OCI-LY3 (cell line): ENCODE results near the gene PSMD12.
A peak's percentile ranks its signal among the peaks of the same experiment; 100 is the strongest.

Experiments
- H2AFZ ChIP-seq: fragments of 200-600, 300-600 bp; shearing (Covaris generic); 2 replicates; pipeline ENCODE4 v1.6.0; 2014; ENCODE audit warnings: antibody characterized with exemption, low read depth, low read length
- H3K27ac ChIP-seq: fragments of 200-600, 300-600 bp; sonication (generic); 2 replicates; pipeline ENCODE4 v1.5.1; 2014; ENCODE audit warnings: mild to moderate bottlenecking, low read length, moderate library complexity, mixed read lengths
- H3K27me3 ChIP-seq: fragments of 200-600, 300-600 bp; sonication (generic); 2 replicates; pipeline ENCODE4 v1.6.1; 2014; ENCODE audit warnings: low read depth, low read length, mixed read lengths
- H3K36me3 ChIP-seq: fragments of 200-600, 300-600 bp; sonication (generic); replicated peaks from 2 replicates; pipeline ENCODE3; 2014; ENCODE audit warnings: low read depth, low read length, mixed read lengths
- H3K4me1 ChIP-seq: fragments of 300-600, 200-600 bp; sonication (generic); 2 replicates; pipeline ENCODE4 v1.6.1; 2014; ENCODE audit warnings: low read length, mixed read lengths
- H3K4me2 ChIP-seq: fragments of 200-600, 300-600 bp; sonication (generic); 2 replicates; pipeline ENCODE4 v1.6.1; 2014; ENCODE audit warnings: low read length, mixed read lengths
- H3K4me3 ChIP-seq: fragments of 300-600, 200-600 bp; sonication (generic); 2 replicates; pipeline ENCODE4 v1.5.1; 2014; ENCODE audit warnings: antibody characterized with exemption, mild to moderate bottlenecking, low read length, moderate library complexity
- H3K79me2 ChIP-seq: fragments of 300-600, 200-600 bp; shearing (Covaris generic); 2 replicates; pipeline ENCODE4 v1.6.1; 2014; ENCODE audit warnings: mild to moderate bottlenecking, low read length, mixed read lengths
- H3K9ac ChIP-seq: fragments of 300-600, 200-600 bp; shearing (Covaris generic); 2 replicates; pipeline ENCODE4 v1.6.0; 2014; ENCODE audit warnings: mild to moderate bottlenecking, low read length, moderate library complexity
- H3K9me3 ChIP-seq: fragments of 200-600, 300-600 bp; shearing (Covaris generic); 2 replicates; pipeline ENCODE4 v1.6.1; 2014; ENCODE audit warnings: low read length, mixed read lengths; ENCODE audit not compliant: insufficient read depth
- H4K20me1 ChIP-seq: fragments of 200-600, 300-600 bp; sonication (generic); 2 replicates; pipeline ENCODE4 v1.6.1; 2016; ENCODE audit warnings: low read length, mixed read lengths; ENCODE audit not compliant: insufficient read depth
- EZH2phosphoT487 ChIP-seq: fragments of 200-600 bp; shearing (Covaris generic); IDR thresholded peaks from 2 replicates; pipeline ENCODE4 v1.6.1; 2018; ENCODE audit warnings: antibody characterized with exemption, mixed run types, low read depth
- TF ChIP-seq, protein P1 (sequence below): fragments of 200-600, 300-600 bp; sonication (generic); IDR thresholded peaks from 2 replicates; pipeline ENCODE4 v1.5.1; 2014; ENCODE audit warnings: antibody characterized with exemption, low read length, low read depth

The PSMD12 gene

GRCh38 chr17:67366193-67367157, at the start of gene PSMD12:
PSMD12 (minus strand) TSS chr17:67366577; CDS start chr17:67366519, 58 bp downstream.
- Histone ChIP-seq H4K20me1 (peaks cover 29% of the 10 kb centered on the region), H3K9me3 (no peaks in the 10 kb centered on the region), H2AFZ (peak within 1 kb of the TSS; percentile 69), H3K4me1 (peaks cover 17% of the 10 kb centered on the region), H3K27me3 (no peaks in the 10 kb centered on the region), H3K4me3 (peak within 1 kb of the TSS; percentile 96), H3K4me2 (peak within 1 kb of the TSS; percentile 89), H3K36me3 (peaks cover 10% of the 10 kb centered on the region), H3K27ac (peak within 1 kb of the TSS; percentile 53), H3K79me2 (peaks cover 50% of the 10 kb centered on the region), H3K9ac (peak within 1 kb of the TSS; percentile 82)
- TF ChIP-seq, protein P1, sequence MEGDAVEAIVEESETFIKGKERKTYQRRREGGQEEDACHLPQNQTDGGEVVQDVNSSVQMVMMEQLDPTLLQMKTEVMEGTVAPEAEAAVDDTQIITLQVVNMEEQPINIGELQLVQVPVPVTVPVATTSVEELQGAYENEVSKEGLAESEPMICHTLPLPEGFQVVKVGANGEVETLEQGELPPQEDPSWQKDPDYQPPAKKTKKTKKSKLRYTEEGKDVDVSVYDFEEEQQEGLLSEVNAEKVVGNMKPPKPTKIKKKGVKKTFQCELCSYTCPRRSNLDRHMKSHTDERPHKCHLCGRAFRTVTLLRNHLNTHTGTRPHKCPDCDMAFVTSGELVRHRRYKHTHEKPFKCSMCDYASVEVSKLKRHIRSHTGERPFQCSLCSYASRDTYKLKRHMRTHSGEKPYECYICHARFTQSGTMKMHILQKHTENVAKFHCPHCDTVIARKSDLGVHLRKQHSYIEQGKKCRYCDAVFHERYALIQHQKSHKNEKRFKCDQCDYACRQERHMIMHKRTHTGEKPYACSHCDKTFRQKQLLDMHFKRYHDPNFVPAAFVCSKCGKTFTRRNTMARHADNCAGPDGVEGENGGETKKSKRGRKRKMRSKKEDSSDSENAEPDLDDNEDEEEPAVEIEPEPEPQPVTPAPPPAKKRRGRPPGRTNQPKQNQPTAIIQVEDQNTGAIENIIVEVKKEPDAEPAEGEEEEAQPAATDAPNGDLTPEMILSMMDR: no peak
- no peak for TF ChIP-seq EZH2phosphoT487

- Histone ChIP-seq H3K36me3 (peaks cover 6% of the 10 kb centered on the region), H4K20me1 (peaks cover 4% of the 10 kb centered on the region; the same call in 1 of the 2 replicates), H3K4me3 (no peak overlapping the region), H3K9ac (no peak overlapping the region), H3K79me2 (peaks cover 38% of the 10 kb centered on the region; the same call in 1 of the 2 replicates), H3K4me1 (no peaks in the 10 kb centered on the region), H2AFZ (no peak overlapping the region), H3K9me3 (no peaks in the 10 kb centered on the region), H3K4me2 (no peak overlapping the region), H3K27me3 (no peaks in the 10 kb centered on the region), H3K27ac (no peak overlapping the region)
- TF ChIP-seq EZH2phosphoT487: no peak
- TF ChIP-seq, protein P1: no peak
Observed at GRCh38 chr17:67415291-67415690, 48.9 kb upstream of the PSMD12 start.

DNA sequence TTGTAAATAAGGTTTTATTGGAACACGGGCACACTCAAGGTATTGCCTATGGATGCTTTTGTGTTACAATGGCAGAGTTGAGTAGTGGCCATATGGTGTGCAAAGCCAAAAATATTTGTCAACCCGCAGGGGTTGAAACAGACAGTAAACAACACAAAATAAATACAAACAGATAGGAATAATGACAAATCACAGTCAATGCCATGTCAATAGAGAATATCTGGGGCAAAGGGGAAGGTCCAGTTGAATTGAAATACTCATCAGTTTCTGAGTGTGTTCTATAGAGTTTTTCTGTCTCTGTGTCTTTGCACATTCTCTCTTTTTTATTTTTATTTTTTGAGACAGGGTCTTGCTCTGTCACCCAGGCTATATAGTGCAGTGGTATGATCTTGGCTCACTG, 48.2 kb upstream of the PSMD12 start:
- H3K9me3 ChIP-seq: no peaks in the 10 kb centered on the region
- H3K79me2 ChIP-seq: peaks cover 35% of the 10 kb centered on the region; the same call in 1 of the 2 replicates
- no peak overlapping the region for H3K9ac ChIP-seq
- H2AFZ ChIP-seq: no peak overlapping the region
- TF ChIP-seq, protein P1: no peak
- no peak for TF ChIP-seq EZH2phosphoT487
- peaks cover 4% of the 10 kb centered on the region; the same call in 1 of the 2 replicates for H4K20me1 ChIP-seq
- no peak overlapping the region for H3K4me3 ChIP-seq
- H3K27me3 ChIP-seq: no peaks in the 10 kb centered on the region
- no peak overlapping the region for H3K27ac ChIP-seq
- no peaks in the 10 kb centered on the region for H3K4me1 ChIP-seq
- H3K36me3 ChIP-seq: peaks cover 6% of the 10 kb centered on the region
- H3K4me2 ChIP-seq: no peak overlapping the region

- H3K9me3 ChIP-seq: no peaks in the 10 kb centered on the region
- no peak overlapping the region for H3K27ac ChIP-seq
- H3K4me1 ChIP-seq: no peaks in the 10 kb centered on the region
- no peak overlapping the region for H2AFZ ChIP-seq
- peaks cover 4% of the 10 kb centered on the region; the same call in 1 of the 2 replicates for H4K20me1 ChIP-seq
- H3K9ac ChIP-seq: no peak overlapping the region
- H3K4me2 ChIP-seq: no peak overlapping the region
- peaks cover 34% of the 10 kb centered on the region; the same call in 1 of the 2 replicates for H3K79me2 ChIP-seq
- H3K36me3 ChIP-seq: peaks cover 6% of the 10 kb centered on the region
- no peak overlapping the region for H3K4me3 ChIP-seq
- H3K27me3 ChIP-seq: no peaks in the 10 kb centered on the region
- TF ChIP-seq EZH2phosphoT487: no peak
- TF ChIP-seq, protein P1: no peak
Observed at GRCh38 chr17:67414130-67414529, 47.8 kb upstream of the PSMD12 start.
